ENCODE data around the gene UBE2H. TPM values are rescaled to one million over a fixed set of nuclear protein-coding genes. Genes with fewer than 3 reads are reported as not detected.

Gene UBE2H
- total and polyA plus RNA-seq, 10 of the 15 experiments (the other 5 are each of a cell fraction or from before 2014, with no cell fraction given) = 15.6 to 75.5 (median 32.8) TPM

DNA sequence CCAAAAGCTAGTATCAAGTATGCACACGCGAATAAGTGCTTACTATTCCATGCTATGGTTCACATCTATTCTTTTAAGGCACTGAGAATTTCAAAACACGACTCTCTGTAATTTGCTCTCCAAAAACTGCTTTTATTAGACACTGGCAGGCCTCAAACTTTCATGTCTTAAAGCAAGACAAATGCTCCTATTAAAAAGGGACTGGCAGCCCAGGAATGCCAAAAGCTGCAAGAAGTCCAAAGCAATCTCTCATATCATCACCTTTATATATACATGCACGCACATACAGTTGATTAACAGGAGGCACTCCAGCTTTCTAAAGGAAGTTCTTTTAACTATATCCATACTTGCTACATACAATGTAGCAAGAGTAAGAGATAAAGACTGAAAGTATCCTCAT lies 34.8 kb downstream of the UBE2H start:
- BruUV-seq (replicated peaks) = no TSS peak
- intact Hi-C loops (cut with micrococcal nuclease; ENCODE audit: unreplicated experiment) (no loop called here), in situ Hi-C loops (cut with MboI) (no loop called here)
- Histone ChIP-seq H3K79me2 (ENCODE audit: control insufficient read depth, insufficient read depth, low read length) (peaks cover 21% of the 10 kb centered on the region), H3K36me3 (ENCODE audit: control insufficient read depth in 2 of 2, insufficient read depth in 2 of 2, low read length in 1 of 2) (peaks cover 0 to 12% of the 10 kb centered on the region in 2 experiments; a peak in 3 of 4 replicates), H3K4me2 (ENCODE audit: control insufficient read depth, insufficient read depth) (no peak overlapping the region), H3K27me3 (replicated peaks in 1 of 2; ENCODE audit: control insufficient read depth in 2 of 2, insufficient read depth in 2 of 2, low read length in 1 of 2) (no peaks in the 10 kb centered on the region), H4K20me1 (ENCODE audit: control insufficient read depth, insufficient read depth) (no peaks in the 10 kb centered on the region), H2AFZ (ENCODE audit: control insufficient read depth, low read depth, low read length) (no peak overlapping the region), H3K4me3 (no peak overlapping the region), H3K9ac (ENCODE audit: control insufficient read depth, insufficient read depth, low read length) (no peak overlapping the region), H3K4me1 (ENCODE audit: control insufficient read depth, insufficient read depth, low read length) (no peaks in the 10 kb centered on the region; the same call in 1 of the 2 replicates), H3K9me3 (replicated peaks; ENCODE audit: control insufficient read depth, insufficient read depth, low read length) (no peaks in the 10 kb centered on the region), H3K27ac (ENCODE audit: control insufficient read depth, insufficient read depth) (no peak overlapping the region)
- FAIRE-seq (no peak), DNase-seq (ENCODE audit: low read depth, low spot score) (no peak), ATAC-seq (no peak)
- ChIA-PET CTCF (interaction anchor here (1.0 to 1.4 kb wide), 3 partner anchors 13 to 26 kb away, joined by 3 to 4 read pairs (median 3); no protein-coding TSS in a partner anchor), RAD21 (ENCODE audit: unreplicated experiment) (no interaction called here), SMC1A (ENCODE audit: uncharacterized antibody, unreplicated experiment) (interaction anchor here (1.0 to 1.6 kb wide), 4 partner anchors 11 to 42 kb away, joined by 3 to 5 read pairs (median 4); no protein-coding TSS in a partner anchor), POLR2A (no interaction called here)
- 99% methylated on average over 4 of the region's 4 CpGs for WGBS (ENCODE audit: insufficient coverage, insufficient replicate concordance, low lambda C conversion rate, missing lambda C conversion rate)
- TF ChIP-seq CBFB (IDR thresholded peaks at IDR 0.05; ENCODE audit: low read depth) (no peak), BCL11A (IDR thresholded peaks at IDR 0.05; ENCODE audit: low read depth, low read length) (no peak), SIN3A (IDR thresholded peaks at IDR 0.05; ENCODE audit: low read depth, low read length) (no peak), NR2F1 (conservative IDR thresholded peaks at IDR 0.05) (no peak), NFXL1 (IDR thresholded peaks at IDR 0.05; ENCODE audit: borderline replicate concordance) (no peak), CEBPB (IDR thresholded peaks at IDR 0.05; ENCODE audit: borderline replicate concordance in 1 of 2, low read depth in 2 of 2, low read length in 2 of 2) (no peak), NFYA (IDR thresholded peaks at IDR 0.05; ENCODE audit: borderline replicate concordance, low read depth, low read length) (no peak), ZNF24 (IDR thresholded peaks at IDR 0.05) (no peak), TCF3 (IDR thresholded peaks at IDR 0.05; ENCODE audit: borderline replicate concordance, insufficient read depth, low read depth, low read length) (no peak), EP300 (IDR thresholded peaks at IDR 0.05; ENCODE audit: borderline replicate concordance in 1 of 2, control insufficient read depth in 1 of 2, low read depth in 2 of 2, low read length in 2 of 2) (no peak)
- TF ChIP-seq, protein P1, sequence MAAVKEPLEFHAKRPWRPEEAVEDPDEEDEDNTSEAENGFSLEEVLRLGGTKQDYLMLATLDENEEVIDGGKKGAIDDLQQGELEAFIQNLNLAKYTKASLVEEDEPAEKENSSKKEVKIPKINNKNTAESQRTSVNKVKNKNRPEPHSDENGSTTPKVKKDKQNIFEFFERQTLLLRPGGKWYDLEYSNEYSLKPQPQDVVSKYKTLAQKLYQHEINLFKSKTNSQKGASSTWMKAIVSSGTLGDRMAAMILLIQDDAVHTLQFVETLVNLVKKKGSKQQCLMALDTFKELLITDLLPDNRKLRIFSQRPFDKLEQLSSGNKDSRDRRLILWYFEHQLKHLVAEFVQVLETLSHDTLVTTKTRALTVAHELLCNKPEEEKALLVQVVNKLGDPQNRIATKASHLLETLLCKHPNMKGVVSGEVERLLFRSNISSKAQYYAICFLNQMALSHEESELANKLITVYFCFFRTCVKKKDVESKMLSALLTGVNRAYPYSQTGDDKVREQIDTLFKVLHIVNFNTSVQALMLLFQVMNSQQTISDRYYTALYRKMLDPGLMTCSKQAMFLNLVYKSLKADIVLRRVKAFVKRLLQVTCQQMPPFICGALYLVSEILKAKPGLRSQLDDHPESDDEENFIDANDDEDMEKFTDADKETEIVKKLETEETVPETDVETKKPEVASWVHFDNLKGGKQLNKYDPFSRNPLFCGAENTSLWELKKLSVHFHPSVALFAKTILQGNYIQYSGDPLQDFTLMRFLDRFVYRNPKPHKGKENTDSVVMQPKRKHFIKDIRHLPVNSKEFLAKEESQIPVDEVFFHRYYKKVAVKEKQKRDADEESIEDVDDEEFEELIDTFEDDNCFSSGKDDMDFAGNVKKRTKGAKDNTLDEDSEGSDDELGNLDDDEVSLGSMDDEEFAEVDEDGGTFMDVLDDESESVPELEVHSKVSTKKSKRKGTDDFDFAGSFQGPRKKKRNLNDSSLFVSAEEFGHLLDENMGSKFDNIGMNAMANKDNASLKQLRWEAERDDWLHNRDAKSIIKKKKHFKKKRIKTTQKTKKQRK (IDR thresholded peaks at IDR 0.05; ENCODE audit: low read depth, low read length) = no peak
- TF ChIP-seq, protein P2, sequence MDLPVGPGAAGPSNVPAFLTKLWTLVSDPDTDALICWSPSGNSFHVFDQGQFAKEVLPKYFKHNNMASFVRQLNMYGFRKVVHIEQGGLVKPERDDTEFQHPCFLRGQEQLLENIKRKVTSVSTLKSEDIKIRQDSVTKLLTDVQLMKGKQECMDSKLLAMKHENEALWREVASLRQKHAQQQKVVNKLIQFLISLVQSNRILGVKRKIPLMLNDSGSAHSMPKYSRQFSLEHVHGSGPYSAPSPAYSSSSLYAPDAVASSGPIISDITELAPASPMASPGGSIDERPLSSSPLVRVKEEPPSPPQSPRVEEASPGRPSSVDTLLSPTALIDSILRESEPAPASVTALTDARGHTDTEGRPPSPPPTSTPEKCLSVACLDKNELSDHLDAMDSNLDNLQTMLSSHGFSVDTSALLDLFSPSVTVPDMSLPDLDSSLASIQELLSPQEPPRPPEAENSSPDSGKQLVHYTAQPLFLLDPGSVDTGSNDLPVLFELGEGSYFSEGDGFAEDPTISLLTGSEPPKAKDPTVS (IDR thresholded peaks at IDR 0.05; ENCODE audit: low read depth, low read length) = no peak
- TF ChIP-seq, protein P3, sequence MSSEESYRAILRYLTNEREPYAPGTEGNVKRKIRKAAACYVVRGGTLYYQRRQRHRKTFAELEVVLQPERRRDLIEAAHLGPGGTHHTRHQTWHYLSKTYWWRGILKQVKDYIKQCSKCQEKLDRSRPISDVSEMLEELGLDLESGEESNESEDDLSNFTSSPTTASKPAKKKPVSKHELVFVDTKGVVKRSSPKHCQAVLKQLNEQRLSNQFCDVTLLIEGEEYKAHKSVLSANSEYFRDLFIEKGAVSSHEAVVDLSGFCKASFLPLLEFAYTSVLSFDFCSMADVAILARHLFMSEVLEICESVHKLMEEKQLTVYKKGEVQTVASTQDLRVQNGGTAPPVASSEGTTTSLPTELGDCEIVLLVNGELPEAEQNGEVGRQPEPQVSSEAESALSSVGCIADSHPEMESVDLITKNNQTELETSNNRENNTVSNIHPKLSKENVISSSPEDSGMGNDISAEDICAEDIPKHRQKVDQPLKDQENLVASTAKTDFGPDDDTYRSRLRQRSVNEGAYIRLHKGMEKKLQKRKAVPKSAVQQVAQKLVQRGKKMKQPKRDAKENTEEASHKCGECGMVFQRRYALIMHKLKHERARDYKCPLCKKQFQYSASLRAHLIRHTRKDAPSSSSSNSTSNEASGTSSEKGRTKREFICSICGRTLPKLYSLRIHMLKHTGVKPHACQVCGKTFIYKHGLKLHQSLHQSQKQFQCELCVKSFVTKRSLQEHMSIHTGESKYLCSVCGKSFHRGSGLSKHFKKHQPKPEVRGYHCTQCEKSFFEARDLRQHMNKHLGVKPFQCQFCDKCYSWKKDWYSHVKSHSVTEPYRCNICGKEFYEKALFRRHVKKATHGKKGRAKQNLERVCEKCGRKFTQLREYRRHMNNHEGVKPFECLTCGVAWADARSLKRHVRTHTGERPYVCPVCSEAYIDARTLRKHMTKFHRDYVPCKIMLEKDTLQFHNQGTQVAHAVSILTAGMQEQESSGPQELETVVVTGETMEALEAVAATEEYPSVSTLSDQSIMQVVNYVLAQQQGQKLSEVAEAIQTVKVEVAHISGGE (CRISPR knock-in tag; IDR thresholded peaks at IDR 0.05) = no peak
- TF ChIP-seq, protein P4, sequence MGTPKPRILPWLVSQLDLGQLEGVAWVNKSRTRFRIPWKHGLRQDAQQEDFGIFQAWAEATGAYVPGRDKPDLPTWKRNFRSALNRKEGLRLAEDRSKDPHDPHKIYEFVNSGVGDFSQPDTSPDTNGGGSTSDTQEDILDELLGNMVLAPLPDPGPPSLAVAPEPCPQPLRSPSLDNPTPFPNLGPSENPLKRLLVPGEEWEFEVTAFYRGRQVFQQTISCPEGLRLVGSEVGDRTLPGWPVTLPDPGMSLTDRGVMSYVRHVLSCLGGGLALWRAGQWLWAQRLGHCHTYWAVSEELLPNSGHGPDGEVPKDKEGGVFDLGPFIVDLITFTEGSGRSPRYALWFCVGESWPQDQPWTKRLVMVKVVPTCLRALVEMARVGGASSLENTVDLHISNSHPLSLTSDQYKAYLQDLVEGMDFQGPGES (IDR thresholded peaks at IDR 0.05) = no peak

Data from GM12878 (cell line).